Astrocyte of the cerebellum (primary cell): Measurements from ENCODE around the gene TRPV6.

Experiments
- DNase-seq: peaks from one replicate; pipeline ENCODE4 v3.0.0-alpha.2; 2011; ENCODE audit warnings: low read depth
- H3K4me3 ChIP-seq: 2 replicates; pipeline ENCODE4 v1.5.1; 2011; ENCODE audit warnings: mild to moderate bottlenecking, low read depth, low read length, moderate library complexity
- in situ Hi-C: cut with HindIII; loops from 2 replicates; pipeline ENCODE4 v1.10.0; 2017; ENCODE audit warnings: low sequenced_read_pairs
- TF ChIP-seq, protein P1 (sequence below): IDR thresholded peaks from 2 replicates; pipeline ENCODE4 v1.5.1; 2012; ENCODE audit warnings: low read length, low read depth, moderate library complexity, mild to moderate bottlenecking; ENCODE audit errors: missing control alignments

Gene TRPV6

GRCh38 chr7:142927949-142928348 lies 42.4 kb upstream of the TRPV6 start:
- no peak for DNase-seq
- TF ChIP-seq, protein P1, sequence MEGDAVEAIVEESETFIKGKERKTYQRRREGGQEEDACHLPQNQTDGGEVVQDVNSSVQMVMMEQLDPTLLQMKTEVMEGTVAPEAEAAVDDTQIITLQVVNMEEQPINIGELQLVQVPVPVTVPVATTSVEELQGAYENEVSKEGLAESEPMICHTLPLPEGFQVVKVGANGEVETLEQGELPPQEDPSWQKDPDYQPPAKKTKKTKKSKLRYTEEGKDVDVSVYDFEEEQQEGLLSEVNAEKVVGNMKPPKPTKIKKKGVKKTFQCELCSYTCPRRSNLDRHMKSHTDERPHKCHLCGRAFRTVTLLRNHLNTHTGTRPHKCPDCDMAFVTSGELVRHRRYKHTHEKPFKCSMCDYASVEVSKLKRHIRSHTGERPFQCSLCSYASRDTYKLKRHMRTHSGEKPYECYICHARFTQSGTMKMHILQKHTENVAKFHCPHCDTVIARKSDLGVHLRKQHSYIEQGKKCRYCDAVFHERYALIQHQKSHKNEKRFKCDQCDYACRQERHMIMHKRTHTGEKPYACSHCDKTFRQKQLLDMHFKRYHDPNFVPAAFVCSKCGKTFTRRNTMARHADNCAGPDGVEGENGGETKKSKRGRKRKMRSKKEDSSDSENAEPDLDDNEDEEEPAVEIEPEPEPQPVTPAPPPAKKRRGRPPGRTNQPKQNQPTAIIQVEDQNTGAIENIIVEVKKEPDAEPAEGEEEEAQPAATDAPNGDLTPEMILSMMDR = no peak
- no peak overlapping the region for H3K4me3 ChIP-seq
- in situ Hi-C loops = no loop called here

- TF ChIP-seq, protein P1 = no peak
- in situ Hi-C loops = no loop called here
- H3K4me3 ChIP-seq = no peak overlapping the region
- DNase-seq = no peak
Observed at GRCh38 chr7:142927085-142927745, 41.7 kb upstream of the TRPV6 start.

- in situ Hi-C loops = no loop called here
Observed at GRCh38 chr7:142925413-142925812, 39.9 kb upstream of the TRPV6 start.

GRCh38 chr7:142923391-142923790 lies 37.8 kb upstream of the TRPV6 start:
- no peak for DNase-seq
- H3K4me3 ChIP-seq = no peak overlapping the region
- in situ Hi-C loops = no loop called here
- TF ChIP-seq, protein P1 = no peak

More at GRCh38 chr7:142925413-142925812, 39.9 kb upstream of the TRPV6 start:
- H3K4me3 ChIP-seq = no peak overlapping the region
- DNase-seq = no peak
- TF ChIP-seq, protein P1 = no peak

GRCh38 chr7:142919656-142920055 lies 34.1 kb upstream of the TRPV6 start:
- TF ChIP-seq, protein P1 = no peak
- in situ Hi-C loops = loop anchor here (5.0 kb wide), 1 partner anchor 63 kb away; no protein-coding TSS in a partner anchor

GRCh38 chr7:142918901-142919300 lies 33.4 kb upstream of the TRPV6 start:
- no peak for DNase-seq
- in situ Hi-C loops = loop anchor here (5.0 kb wide), 1 partner anchor 63 kb away; no protein-coding TSS in a partner anchor
- TF ChIP-seq, protein P1 = no peak
- H3K4me3 ChIP-seq = no peak overlapping the region

More at GRCh38 chr7:142919656-142920055, 34.1 kb upstream of the TRPV6 start:
- no peak overlapping the region for H3K4me3 ChIP-seq
- no peak for DNase-seq
